ENCODE results near the gene GRAMD1B. TPM values are rescaled to one million over a fixed set of nuclear protein-coding genes. Genes with fewer than 3 reads are reported as not detected.

Gene GRAMD1B
- total RNA-seq, 4 donors from 2014 or later: 27.5 to 37.2 (median 30.6) TPM

GRCh38 chr11:123544631-123545375, 114.7 kb downstream of the GRAMD1B start:
- Histone ChIP-seq H3K4me1 (peaks cover 0 to 37% (median 7%) of the 10 kb centered on the region in 4 donors), H3K27ac (peak overlapping the region in 2 of 4 donors; percentile 55 to 70), H3K36me3 (no peaks in the 10 kb centered on the region), H3K4me3 (no peak overlapping the region), H3K27me3 (no peaks in the 10 kb centered on the region), H3K9me3 (no peaks in the 10 kb centered on the region)
- WGBS, 2 donors: 56 to 61% methylated on average over 15 to 16 of the region's 16 CpGs
- TF ChIP-seq POLR2A (IDR thresholded peaks at IDR 0.05) (no peak), EP300 (IDR thresholded peaks at IDR 0.05) (no peak), CTCF (IDR thresholded peaks at IDR 0.05) (no peak)
- no peak for DNase-seq (ENCODE audit: low spot score in 2 of 2)

- TF ChIP-seq CTCF (IDR thresholded peaks at IDR 0.05) (no peak), EP300 (IDR thresholded peaks at IDR 0.05) (no peak), POLR2A (IDR thresholded peaks at IDR 0.05) (no peak)
- Histone ChIP-seq H3K4me1 (peaks cover 0 to 37% (median 7%) of the 10 kb centered on the region in 4 donors), H3K27ac (peak overlapping the region in 2 of 4 donors; percentile 55 to 70), H3K4me3 (no peak overlapping the region), H3K36me3 (no peaks in the 10 kb centered on the region), H3K9me3 (no peaks in the 10 kb centered on the region), H3K27me3 (no peaks in the 10 kb centered on the region)
- DNase-seq (ENCODE audit: low spot score in 2 of 2): no peak
- 55 to 68% methylated on average over 4 of the region's 4 CpGs for WGBS, 2 donors
These were observed 115.7 kb downstream of the GRAMD1B start for GRCh38 chr11:123545726-123546270.

- Histone ChIP-seq H3K36me3 (no peaks in the 10 kb centered on the region), H3K4me3 (no peak overlapping the region), H3K4me1 (peaks cover 0 to 37% (median 7%) of the 10 kb centered on the region in 4 donors), H3K9me3 (no peaks in the 10 kb centered on the region), H3K27ac (peak overlapping the region in 2 of 4 donors; percentile 55 to 70), H3K27me3 (no peaks in the 10 kb centered on the region)
- TF ChIP-seq POLR2A (IDR thresholded peaks at IDR 0.05) (no peak), EP300 (IDR thresholded peaks at IDR 0.05) (no peak), CTCF (IDR thresholded peaks at IDR 0.05) (no peak)
- 46 to 63% methylated on average over 2 of the region's 2 CpGs for WGBS, 2 donors
- DNase-seq (ENCODE audit: low spot score in 2 of 2): no peak
These were observed 116.4 kb downstream of the GRAMD1B start for GRCh38 chr11:123546515-123546914.

GRCh38 chr11:123547180-123547579, 117.1 kb downstream of the GRAMD1B start:
- Histone ChIP-seq H3K36me3 (no peaks in the 10 kb centered on the region), H3K27ac (peak overlapping the region in 2 of 4 donors; percentile 43 to 55), H3K4me3 (no peak overlapping the region), H3K4me1 (peaks cover 0 to 37% (median 7%) of the 10 kb centered on the region in 4 donors), H3K27me3 (no peaks in the 10 kb centered on the region), H3K9me3 (no peaks in the 10 kb centered on the region)
- no peak for DNase-seq (ENCODE audit: low spot score in 2 of 2)
- no peak for TF ChIP-seq EP300 (IDR thresholded peaks at IDR 0.05)
- no peak for TF ChIP-seq CTCF (IDR thresholded peaks at IDR 0.05)
- TF ChIP-seq POLR2A (IDR thresholded peaks at IDR 0.05): no peak

- H3K27ac ChIP-seq: peak overlapping the region in 1 of 4 donors; percentile 6
- no peaks in the 10 kb centered on the region for H3K9me3 ChIP-seq
- no peak for DNase-seq (ENCODE audit: low spot score in 2 of 2)
- TF ChIP-seq EP300 (IDR thresholded peaks at IDR 0.05) (no peak), POLR2A (IDR thresholded peaks at IDR 0.05) (no peak), CTCF (IDR thresholded peaks at IDR 0.05) (no peak)
- H3K4me3 ChIP-seq: no peak overlapping the region
- peaks cover 0 to 36% (median 4%) of the 10 kb centered on the region in 4 donors for H3K4me1 ChIP-seq
- H3K36me3 ChIP-seq: no peaks in the 10 kb centered on the region
- WGBS, 2 donors: 67 to 68% methylated on average over 4 of the region's 4 CpGs
- H3K27me3 ChIP-seq: no peaks in the 10 kb centered on the region
These were observed 118.7 kb downstream of the GRAMD1B start for GRCh38 chr11:123548774-123549173.

Data from tibial nerve (tissue), 4 donors.